HL-60 (cell line): ENCODE measurements around the gene MYL6B.
A peak's percentile ranks its signal among the peaks of the same experiment; 100 is the strongest.

Experiments
- DNase-seq, 2 experiments: peaks; one replicate each; pipeline ENCODE4 v3.0.0-alpha.2; 2010 to 2020; ENCODE audit warnings: low read depth in 1 of 2, low spot score in 1 of 2
- H3K27ac ChIP-seq: fragments of 250-450 bp; sonication (Bioruptor Pico); replicated peaks from 2 replicates; pipeline ENCODE4 v1.5.1; 2020; ENCODE audit warnings: mild to moderate bottlenecking, moderate library complexity
- H3K27me3 ChIP-seq: fragments of 250-450 bp; sonication (Bioruptor Pico); 2 replicates; pipeline ENCODE4 v1.5.1; 2021; ENCODE audit warnings: mild to moderate bottlenecking, moderate library complexity; ENCODE audit not compliant: insufficient read depth, poor library complexity, severe bottlenecking
- H3K4me3 ChIP-seq: replicated peaks from 2 replicates; pipeline ENCODE4 v1.5.1; 2011; ENCODE audit warnings: mild to moderate bottlenecking, control low read depth, low read length; ENCODE audit not compliant: insufficient read depth
- GABPA ChIP-seq: IDR thresholded peaks from 2 replicates; pipeline ENCODE4 v1.6.1; 2012; ENCODE audit warnings: low read depth
- POLR2AphosphoS5 ChIP-seq: IDR thresholded peaks from 2 replicates; pipeline ENCODE4 v1.6.1; 2012; ENCODE audit warnings: low read depth
- SPI1 ChIP-seq: IDR thresholded peaks from 2 replicates; pipeline ENCODE4 v1.6.1; 2012; ENCODE audit warnings: low read depth, mild to moderate bottlenecking, borderline replicate concordance
- TF ChIP-seq, protein P1 (sequence below): IDR thresholded peaks from one replicate; pipeline ENCODE4 v1.5.1; 2011; ENCODE audit warnings: low read length, control low read depth, inconsistent platforms; ENCODE audit not compliant: insufficient read depth
- TF ChIP-seq, protein P2 (sequence below): IDR thresholded peaks from 2 replicates; pipeline ENCODE4 v1.6.1; 2012; ENCODE audit warnings: low read depth; ENCODE audit not compliant: insufficient replicate concordance

MYL6B gene

DNA sequence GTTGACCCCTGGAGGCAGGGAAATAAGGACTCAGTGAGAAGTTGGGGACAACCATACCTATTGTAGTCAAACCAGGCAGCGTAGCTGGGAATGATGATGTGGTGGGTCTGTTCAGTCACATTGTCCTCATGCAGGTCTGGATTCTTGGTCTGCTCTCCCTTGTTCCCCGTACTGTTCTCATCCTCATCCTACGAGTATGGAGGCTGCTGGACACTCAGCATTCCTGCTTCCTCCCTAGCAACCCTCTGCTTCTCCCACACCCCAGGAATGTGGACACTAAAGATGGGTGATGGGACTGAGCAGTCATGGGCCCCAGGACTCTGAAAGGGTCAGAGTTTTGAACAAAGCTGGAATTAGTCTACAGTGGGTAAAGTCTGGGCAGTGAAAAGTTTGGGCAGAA lies 26.0 kb downstream of the MYL6B start:
- no peak overlapping the region for H3K4me3 ChIP-seq
- H3K27me3 ChIP-seq: no peaks in the 10 kb centered on the region
- TF ChIP-seq, protein P1, sequence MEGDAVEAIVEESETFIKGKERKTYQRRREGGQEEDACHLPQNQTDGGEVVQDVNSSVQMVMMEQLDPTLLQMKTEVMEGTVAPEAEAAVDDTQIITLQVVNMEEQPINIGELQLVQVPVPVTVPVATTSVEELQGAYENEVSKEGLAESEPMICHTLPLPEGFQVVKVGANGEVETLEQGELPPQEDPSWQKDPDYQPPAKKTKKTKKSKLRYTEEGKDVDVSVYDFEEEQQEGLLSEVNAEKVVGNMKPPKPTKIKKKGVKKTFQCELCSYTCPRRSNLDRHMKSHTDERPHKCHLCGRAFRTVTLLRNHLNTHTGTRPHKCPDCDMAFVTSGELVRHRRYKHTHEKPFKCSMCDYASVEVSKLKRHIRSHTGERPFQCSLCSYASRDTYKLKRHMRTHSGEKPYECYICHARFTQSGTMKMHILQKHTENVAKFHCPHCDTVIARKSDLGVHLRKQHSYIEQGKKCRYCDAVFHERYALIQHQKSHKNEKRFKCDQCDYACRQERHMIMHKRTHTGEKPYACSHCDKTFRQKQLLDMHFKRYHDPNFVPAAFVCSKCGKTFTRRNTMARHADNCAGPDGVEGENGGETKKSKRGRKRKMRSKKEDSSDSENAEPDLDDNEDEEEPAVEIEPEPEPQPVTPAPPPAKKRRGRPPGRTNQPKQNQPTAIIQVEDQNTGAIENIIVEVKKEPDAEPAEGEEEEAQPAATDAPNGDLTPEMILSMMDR: no peak
- TF ChIP-seq, protein P2, sequence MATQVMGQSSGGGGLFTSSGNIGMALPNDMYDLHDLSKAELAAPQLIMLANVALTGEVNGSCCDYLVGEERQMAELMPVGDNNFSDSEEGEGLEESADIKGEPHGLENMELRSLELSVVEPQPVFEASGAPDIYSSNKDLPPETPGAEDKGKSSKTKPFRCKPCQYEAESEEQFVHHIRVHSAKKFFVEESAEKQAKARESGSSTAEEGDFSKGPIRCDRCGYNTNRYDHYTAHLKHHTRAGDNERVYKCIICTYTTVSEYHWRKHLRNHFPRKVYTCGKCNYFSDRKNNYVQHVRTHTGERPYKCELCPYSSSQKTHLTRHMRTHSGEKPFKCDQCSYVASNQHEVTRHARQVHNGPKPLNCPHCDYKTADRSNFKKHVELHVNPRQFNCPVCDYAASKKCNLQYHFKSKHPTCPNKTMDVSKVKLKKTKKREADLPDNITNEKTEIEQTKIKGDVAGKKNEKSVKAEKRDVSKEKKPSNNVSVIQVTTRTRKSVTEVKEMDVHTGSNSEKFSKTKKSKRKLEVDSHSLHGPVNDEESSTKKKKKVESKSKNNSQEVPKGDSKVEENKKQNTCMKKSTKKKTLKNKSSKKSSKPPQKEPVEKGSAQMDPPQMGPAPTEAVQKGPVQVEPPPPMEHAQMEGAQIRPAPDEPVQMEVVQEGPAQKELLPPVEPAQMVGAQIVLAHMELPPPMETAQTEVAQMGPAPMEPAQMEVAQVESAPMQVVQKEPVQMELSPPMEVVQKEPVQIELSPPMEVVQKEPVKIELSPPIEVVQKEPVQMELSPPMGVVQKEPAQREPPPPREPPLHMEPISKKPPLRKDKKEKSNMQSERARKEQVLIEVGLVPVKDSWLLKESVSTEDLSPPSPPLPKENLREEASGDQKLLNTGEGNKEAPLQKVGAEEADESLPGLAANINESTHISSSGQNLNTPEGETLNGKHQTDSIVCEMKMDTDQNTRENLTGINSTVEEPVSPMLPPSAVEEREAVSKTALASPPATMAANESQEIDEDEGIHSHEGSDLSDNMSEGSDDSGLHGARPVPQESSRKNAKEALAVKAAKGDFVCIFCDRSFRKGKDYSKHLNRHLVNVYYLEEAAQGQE: no peak
- TF ChIP-seq SPI1 (no peak), GABPA (no peak), POLR2AphosphoS5 (no peak)
- DNase-seq: no peak
- no peak overlapping the region for H3K27ac ChIP-seq

DNA sequence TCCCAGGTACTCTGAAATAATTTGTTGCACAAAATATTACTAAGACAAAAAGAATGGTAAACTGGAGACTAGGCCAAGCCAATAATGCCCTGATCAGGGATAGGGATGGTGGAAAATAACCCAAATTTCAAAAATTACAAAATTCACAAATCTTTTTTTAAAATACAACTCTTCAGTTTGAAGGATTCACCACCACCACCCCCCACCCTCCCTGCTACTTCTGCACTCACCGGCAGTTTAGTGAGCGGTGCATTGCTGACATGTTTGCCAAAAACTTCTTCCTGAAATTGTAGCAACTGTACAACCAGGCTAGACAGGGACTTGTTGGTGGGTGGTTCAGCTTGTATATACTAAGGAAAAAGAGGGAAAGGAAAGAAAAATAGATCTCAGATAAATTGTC lies 34.6 kb downstream of the MYL6B start:
- peak overlapping the region; percentile 18; the same call in 1 of the 2 replicates for H3K27ac ChIP-seq
- DNase-seq: peak in 1 of 2 experiments; percentile 28
- no peak for TF ChIP-seq POLR2AphosphoS5
- no peak for TF ChIP-seq SPI1
- TF ChIP-seq, protein P2: no peak
- TF ChIP-seq GABPA: no peak
- TF ChIP-seq, protein P1: no peak
- H3K27me3 ChIP-seq: no peaks in the 10 kb centered on the region
- H3K4me3 ChIP-seq: peak overlapping the region; percentile 86; the same call in 1 of the 2 replicates

DNA sequence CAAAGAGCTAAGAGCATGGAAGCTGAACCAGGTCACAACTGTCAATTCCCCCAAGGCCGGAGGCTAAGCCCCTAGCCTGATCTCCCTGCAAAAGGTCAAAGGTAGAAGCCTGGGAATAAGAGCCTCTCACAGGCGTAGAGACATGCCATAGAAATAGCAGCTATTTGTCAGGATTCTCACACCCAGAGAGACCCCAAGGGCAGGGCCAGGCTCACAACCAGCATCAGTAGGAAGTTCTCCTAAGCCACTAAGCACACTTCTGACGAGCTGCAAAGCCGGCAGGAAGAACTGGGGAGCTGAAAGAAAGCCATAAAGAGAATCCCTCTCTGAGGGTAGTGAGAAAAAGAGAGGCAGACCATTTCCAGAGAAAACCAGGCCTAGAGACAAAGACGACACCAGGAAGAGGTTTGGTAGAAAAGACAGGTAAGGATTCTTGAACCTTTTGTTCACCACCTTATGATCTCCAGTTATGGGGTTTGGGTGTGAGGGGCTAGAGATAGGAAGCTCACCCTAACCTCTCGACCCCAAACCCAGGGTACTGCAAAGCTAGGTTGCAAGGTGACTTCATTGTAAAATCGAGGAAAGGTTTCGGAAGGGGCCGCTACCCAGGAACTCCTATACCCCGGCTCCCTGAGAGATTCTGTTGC lies 35.9 kb downstream of the MYL6B start:
- H3K27me3 ChIP-seq: no peaks in the 10 kb centered on the region
- TF ChIP-seq GABPA (no peak), POLR2AphosphoS5 (no peak), SPI1 (no peak)
- TF ChIP-seq, protein P2: no peak
- TF ChIP-seq, protein P1: no peak
- peak overlapping the region; percentile 86 for H3K4me3 ChIP-seq
- H3K27ac ChIP-seq: peak overlapping the region; percentile 78
- DNase-seq: peak in 1 of 2 experiments; percentile 30
